DOHH2 (cell line): ENCODE results near the gene DNAL1.

Experiments
- H3F3A ChIP-seq: fragments of 200-600 bp; sonication (generic), shearing (Covaris generic); 2 replicates; pipeline ENCODE4 v1.6.0; 2016; ENCODE audit warnings: antibody characterized with exemption, mild to moderate bottlenecking; ENCODE audit not compliant: control insufficient read depth, insufficient read depth
- H3K27ac ChIP-seq: fragments of 200-600 bp; sonication (generic); 2 replicates; pipeline ENCODE4 v1.5.1; 2014; ENCODE audit warnings: low read depth, mild to moderate bottlenecking, low read length, moderate library complexity
- H3K27me3 ChIP-seq: fragments of 200-600 bp; sonication (generic); 2 replicates; pipeline ENCODE4 v1.6.1; 2014; ENCODE audit warnings: mild to moderate bottlenecking, low read length, mixed read lengths; ENCODE audit not compliant: control insufficient read depth
- H3K36me3 ChIP-seq: fragments of 200-600 bp; sonication (generic); 2 replicates; pipeline ENCODE4 v1.6.1; 2014; ENCODE audit warnings: mild to moderate bottlenecking, low read length, moderate library complexity, mixed read lengths; ENCODE audit not compliant: control insufficient read depth
- H3K4me1 ChIP-seq: fragments of 200-600 bp; sonication (generic); 2 replicates; pipeline ENCODE4 v1.6.1; 2014; ENCODE audit warnings: mild to moderate bottlenecking, low read length, mixed read lengths; ENCODE audit not compliant: control insufficient read depth
- H3K4me2 ChIP-seq: fragments of 200-600 bp; sonication (generic); 2 replicates; pipeline ENCODE4 v1.6.0; 2014; ENCODE audit warnings: mild to moderate bottlenecking, low read length, moderate library complexity
- H3K4me3 ChIP-seq: fragments of 200-600 bp; sonication (generic); 2 replicates; pipeline ENCODE4 v1.5.1; 2014; ENCODE audit warnings: mild to moderate bottlenecking, low read length, mixed read lengths
- H3K79me2 ChIP-seq: fragments of 200-600 bp; sonication (generic); 2 replicates; pipeline ENCODE4 v1.6.1; 2014; ENCODE audit warnings: mild to moderate bottlenecking, low read length, mixed read lengths; ENCODE audit not compliant: control insufficient read depth
- H3K9me2 ChIP-seq: fragments of 200-600 bp; sonication (generic); replicated peaks from 2 replicates; pipeline ENCODE4 v1.6.1; 2014; ENCODE audit warnings: mild to moderate bottlenecking, low read length, mixed read lengths; ENCODE audit not compliant: control insufficient read depth
- H3K9me3 ChIP-seq: fragments of 200-600 bp; sonication (generic); 2 replicates; pipeline ENCODE4 v1.6.1; 2014; ENCODE audit warnings: antibody characterized with exemption, low read length, mixed read lengths; ENCODE audit not compliant: control insufficient read depth, insufficient read depth
- H4K20me1 ChIP-seq: fragments of 200-600 bp; sonication (generic); 2 replicates; pipeline ENCODE4 v1.6.0; 2014; ENCODE audit warnings: low read depth, mild to moderate bottlenecking, antibody characterized with exemption, low read length, moderate library complexity; ENCODE audit not compliant: control insufficient read depth, insufficient read depth
- EZH2phosphoT487 ChIP-seq: fragments of 200-600 bp; sonication (generic); IDR thresholded peaks from 2 replicates; pipeline ENCODE4 v1.6.1; 2017; ENCODE audit warnings: borderline replicate concordance, mild to moderate bottlenecking, antibody characterized with exemption, low read length, moderate library complexity, mixed read lengths
- TF ChIP-seq, protein P1 (sequence below): fragments of 200-600 bp; sonication (generic); IDR thresholded peaks from one replicate; pipeline ENCODE4 v1.5.1; 2014; ENCODE audit warnings: antibody characterized with exemption, mild to moderate bottlenecking, low read depth, low read length; ENCODE audit not compliant: poor library complexity, severe bottlenecking

Gene DNAL1

DNA sequence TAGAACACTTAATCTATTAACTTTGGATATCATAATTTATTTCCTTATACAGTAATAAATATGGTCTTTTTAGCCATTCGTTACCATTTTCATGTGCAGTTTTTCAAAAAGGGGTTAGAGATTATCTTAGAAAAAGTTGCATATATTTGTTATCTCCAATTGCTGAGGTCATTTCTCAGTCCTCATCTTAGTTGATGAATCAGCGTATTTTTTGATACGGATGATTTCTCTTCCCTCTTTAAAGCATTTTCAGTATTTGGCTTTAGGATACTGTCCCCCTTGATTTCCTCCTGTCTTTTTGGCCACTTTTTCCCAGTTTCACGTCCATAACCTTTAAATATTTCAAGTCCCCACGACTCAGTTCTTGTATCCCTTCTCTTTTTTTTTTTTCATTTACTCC lies 21.8 kb downstream of the DNAL1 start:
- H3K4me1 ChIP-seq, result no peaks in the 10 kb centered on the region
- H3K27me3 ChIP-seq, result no peaks in the 10 kb centered on the region
- H4K20me1 ChIP-seq, result no peaks in the 10 kb centered on the region
- no peaks in the 10 kb centered on the region for H3K9me2 ChIP-seq
- H3K36me3 ChIP-seq, result no peaks in the 10 kb centered on the region
- no peak overlapping the region for H3K27ac ChIP-seq
- H3K9me3 ChIP-seq, result no peaks in the 10 kb centered on the region
- TF ChIP-seq EZH2phosphoT487, result no peak
- TF ChIP-seq, protein P1, sequence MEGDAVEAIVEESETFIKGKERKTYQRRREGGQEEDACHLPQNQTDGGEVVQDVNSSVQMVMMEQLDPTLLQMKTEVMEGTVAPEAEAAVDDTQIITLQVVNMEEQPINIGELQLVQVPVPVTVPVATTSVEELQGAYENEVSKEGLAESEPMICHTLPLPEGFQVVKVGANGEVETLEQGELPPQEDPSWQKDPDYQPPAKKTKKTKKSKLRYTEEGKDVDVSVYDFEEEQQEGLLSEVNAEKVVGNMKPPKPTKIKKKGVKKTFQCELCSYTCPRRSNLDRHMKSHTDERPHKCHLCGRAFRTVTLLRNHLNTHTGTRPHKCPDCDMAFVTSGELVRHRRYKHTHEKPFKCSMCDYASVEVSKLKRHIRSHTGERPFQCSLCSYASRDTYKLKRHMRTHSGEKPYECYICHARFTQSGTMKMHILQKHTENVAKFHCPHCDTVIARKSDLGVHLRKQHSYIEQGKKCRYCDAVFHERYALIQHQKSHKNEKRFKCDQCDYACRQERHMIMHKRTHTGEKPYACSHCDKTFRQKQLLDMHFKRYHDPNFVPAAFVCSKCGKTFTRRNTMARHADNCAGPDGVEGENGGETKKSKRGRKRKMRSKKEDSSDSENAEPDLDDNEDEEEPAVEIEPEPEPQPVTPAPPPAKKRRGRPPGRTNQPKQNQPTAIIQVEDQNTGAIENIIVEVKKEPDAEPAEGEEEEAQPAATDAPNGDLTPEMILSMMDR, result no peak
- no peaks in the 10 kb centered on the region for H3K79me2 ChIP-seq
- no peak overlapping the region for H3K4me2 ChIP-seq
- no peak overlapping the region for H3K4me3 ChIP-seq
- no peaks in the 10 kb centered on the region for H3F3A ChIP-seq

DNA sequence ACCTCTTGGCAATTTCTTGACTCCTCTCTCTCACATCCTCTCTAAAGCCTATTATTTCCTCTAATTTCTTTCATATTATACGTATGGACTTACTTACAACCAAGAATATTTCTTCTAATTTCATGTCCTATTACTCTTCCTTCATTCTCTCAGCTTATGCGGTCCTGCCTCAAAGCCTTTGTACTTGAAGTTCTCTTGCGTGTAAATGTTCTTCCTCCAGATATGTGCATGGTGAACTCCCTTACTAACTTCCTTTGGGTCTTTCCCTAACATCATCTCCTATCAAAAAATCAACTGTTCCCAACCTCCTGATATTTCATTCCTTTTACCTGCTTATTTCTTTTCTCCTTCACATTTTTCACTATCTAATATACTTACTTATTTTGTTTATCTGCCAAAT lies 23.1 kb downstream of the DNAL1 start:
- H3K36me3 ChIP-seq, result no peaks in the 10 kb centered on the region
- no peaks in the 10 kb centered on the region for H3K9me3 ChIP-seq
- H3K79me2 ChIP-seq, result no peaks in the 10 kb centered on the region
- H3K4me2 ChIP-seq, result no peak overlapping the region
- H3F3A ChIP-seq, result no peaks in the 10 kb centered on the region
- no peak for TF ChIP-seq EZH2phosphoT487
- TF ChIP-seq, protein P1, result no peak
- no peaks in the 10 kb centered on the region for H3K4me1 ChIP-seq
- no peaks in the 10 kb centered on the region for H3K9me2 ChIP-seq
- H3K4me3 ChIP-seq, result no peak overlapping the region
- no peaks in the 10 kb centered on the region for H4K20me1 ChIP-seq
- H3K27me3 ChIP-seq, result no peaks in the 10 kb centered on the region
- no peak overlapping the region for H3K27ac ChIP-seq

DNA sequence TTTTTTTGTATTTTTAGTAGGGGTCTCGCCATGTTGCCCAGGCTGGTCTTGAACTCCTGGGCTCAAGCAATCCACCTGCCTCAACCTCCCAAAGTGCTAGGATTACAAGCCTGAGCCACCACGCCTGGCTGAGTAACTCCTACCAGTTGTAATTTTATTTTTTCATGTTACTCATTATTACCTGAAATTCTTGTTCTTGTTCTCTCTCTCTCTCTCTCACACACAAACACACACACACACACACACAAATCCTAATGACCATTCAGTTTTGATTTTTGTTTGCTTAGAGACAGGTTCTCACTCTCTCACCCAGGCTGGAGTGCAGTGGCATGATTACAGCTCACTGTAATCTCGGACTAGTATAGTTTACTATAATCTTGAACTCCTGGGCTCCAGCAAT lies 30.2 kb downstream of the DNAL1 start:
- Histone ChIP-seq H3F3A (peaks cover 6% of the 10 kb centered on the region; the same call in 1 of the 2 replicates), H3K4me1 (no peaks in the 10 kb centered on the region), H3K36me3 (no peaks in the 10 kb centered on the region), H3K4me3 (no peak overlapping the region), H3K27ac (no peak overlapping the region), H3K4me2 (no peak overlapping the region), H4K20me1 (no peaks in the 10 kb centered on the region), H3K79me2 (no peaks in the 10 kb centered on the region), H3K9me2 (no peaks in the 10 kb centered on the region), H3K9me3 (no peaks in the 10 kb centered on the region), H3K27me3 (no peaks in the 10 kb centered on the region)
- TF ChIP-seq, protein P1, result no peak
- TF ChIP-seq EZH2phosphoT487, result no peak

DNA sequence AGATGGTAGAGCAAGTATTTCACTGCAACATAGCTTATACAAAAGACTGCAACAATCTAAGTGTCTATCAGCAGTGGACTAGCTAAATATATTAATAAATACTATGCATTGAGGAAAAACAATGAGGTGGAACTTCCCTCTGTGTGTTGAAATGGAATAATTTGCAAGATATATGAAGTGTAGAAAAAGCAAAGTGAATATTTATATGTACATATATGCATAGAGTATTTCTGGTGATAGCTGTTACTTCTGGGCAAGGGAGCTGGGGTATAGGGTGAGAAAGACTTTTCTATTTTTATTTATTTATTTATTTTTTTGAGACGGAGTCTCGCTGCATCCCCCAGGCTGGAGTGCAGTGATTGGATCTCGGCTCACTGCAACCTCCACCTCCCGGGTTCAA lies 33.9 kb downstream of the DNAL1 start:
- Histone ChIP-seq H3K27ac (no peak overlapping the region), H3K27me3 (no peaks in the 10 kb centered on the region), H3K36me3 (no peaks in the 10 kb centered on the region), H3K9me3 (no peaks in the 10 kb centered on the region), H3K9me2 (no peaks in the 10 kb centered on the region), H3K4me2 (no peak overlapping the region), H3K4me3 (no peak overlapping the region), H4K20me1 (no peaks in the 10 kb centered on the region), H3K79me2 (no peaks in the 10 kb centered on the region), H3F3A (peaks cover 6% of the 10 kb centered on the region; the same call in 1 of the 2 replicates), H3K4me1 (no peaks in the 10 kb centered on the region)
- no peak for TF ChIP-seq EZH2phosphoT487
- TF ChIP-seq, protein P1, result no peak
